ENCODE results near the gene DIAPH1.

GRCh38 chr5:141597814-141598213, 21.0 kb downstream of the DIAPH1 start:
- TF ChIP-seq CTCF (IDR thresholded peaks at IDR 0.05; ENCODE audit: low read length) (no peak), EZH2 (optimal IDR thresholded peaks at IDR 0.05; ENCODE audit: low read depth, low read length) (no peak), EZH2phosphoT487 (IDR thresholded peaks at IDR 0.05; ENCODE audit: low read length) (no peak)
